HG02588 (cell line): ENCODE measurements around the gene PPP1R10.
"Not testable (repeated sequence)": the region's sequence is repeated elsewhere in the genome, so short reads cannot be mapped to it uniquely, and the experiment has no call there.

Experiments
- ATAC-seq: cut with Tn5 transposase; IDR thresholded peaks from one replicate; pipeline ENCODE4 v1.9.1; 2021; ENCODE audit warnings: mild to moderate bottlenecking, moderate library complexity; ENCODE audit not compliant: unreplicated experiment

The PPP1R10 gene

DNA sequence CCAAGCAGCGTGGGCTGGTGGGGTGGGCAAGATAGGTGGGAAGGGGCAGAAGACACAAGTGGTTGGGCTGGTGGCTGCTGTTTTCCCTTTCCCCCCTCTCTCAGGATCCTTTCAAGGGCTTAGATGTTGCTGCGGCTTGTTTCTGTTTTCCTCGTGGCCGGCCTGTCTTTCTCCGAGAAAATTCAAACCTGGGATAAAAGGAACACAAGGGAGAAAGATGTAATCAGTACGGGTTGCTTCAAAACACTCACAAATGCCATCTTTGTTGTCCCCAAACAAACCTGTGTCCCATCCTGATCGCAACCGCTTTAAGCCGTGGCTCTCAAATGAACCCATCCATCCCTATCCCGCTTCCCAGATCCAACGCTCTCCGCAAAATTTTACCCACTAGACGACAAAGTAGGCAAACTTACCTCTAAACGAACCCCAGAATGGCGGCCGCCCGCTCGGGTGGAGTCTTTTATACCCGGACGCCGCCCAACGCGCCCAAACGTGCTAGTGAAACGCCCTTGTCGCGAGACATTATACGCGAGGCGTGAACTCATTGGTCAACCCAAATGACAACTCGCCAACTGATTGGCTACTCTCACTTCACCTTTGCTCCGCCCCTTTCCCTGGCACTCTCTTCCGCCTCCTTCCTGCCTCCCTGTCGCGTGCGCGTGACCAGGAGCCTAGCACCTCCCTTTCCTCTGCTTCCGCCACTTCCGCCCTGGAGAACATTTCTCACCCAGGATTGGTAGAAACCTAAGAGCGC lies at the start of gene PPP1R10:
PPP1R10 (minus strand) TSS at position 433 of the 754 bp plus-strand sequence. CDS start 7,299 bp downstream, outside the sequence.
- peak; percentile 77 for ATAC-seq

DNA sequence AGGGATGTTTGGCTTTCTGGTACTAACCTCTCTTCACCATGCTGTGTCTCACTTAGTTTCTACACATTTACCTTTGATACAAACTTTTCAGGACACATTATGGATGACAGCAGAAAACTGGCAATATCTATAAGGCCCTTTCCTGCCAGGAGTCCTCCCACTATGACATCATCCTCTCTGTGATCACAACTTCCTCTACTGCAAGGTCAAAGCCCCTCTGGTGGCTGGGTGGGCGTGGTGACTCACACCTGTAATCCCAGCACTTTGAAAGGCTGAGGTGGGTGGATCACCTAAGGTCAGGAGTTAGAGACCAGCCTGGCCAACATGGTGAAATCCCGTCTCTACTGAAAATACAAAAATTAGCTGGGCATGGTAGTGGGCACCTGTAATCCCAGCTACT lies 49.3 kb upstream of the PPP1R10 start:
- not testable (repeated sequence) for ATAC-seq

DNA sequence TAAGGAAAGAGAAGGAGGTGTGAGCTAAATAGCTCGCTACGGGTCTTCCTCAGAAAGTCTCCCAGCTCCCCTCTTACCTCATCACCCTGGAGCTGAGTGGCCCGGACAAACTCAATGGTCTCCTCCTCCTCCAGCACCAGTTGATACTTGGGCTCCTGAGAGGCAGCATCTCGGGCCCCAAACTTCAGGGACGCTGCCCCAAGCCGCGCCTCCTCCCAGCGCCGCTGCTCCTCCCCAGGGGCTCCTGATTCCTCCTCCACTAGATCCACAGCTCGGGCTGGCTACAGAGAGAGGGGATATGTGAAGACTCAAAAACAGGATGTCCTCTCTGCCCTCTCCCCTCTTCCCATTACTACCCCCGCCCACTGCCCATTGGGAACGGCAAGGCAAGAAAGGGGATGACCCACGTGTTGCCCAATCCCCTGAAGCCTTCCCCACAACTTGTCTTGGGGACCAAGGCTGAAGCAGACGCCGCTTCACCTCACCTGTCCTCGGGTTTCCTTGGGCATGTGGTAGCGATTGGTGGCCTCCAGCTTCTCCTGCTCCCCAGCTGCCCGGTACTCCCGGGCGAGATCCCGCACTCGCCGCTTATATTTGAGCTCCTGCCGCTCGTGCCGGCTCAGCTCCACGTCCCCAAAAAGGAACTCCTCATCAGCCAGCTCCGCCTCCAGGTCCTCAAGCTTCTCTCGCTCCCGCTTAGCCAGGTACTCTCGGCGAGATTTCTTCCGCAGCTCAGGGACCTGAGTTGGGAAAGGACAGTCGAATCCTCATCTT lies 48.1 kb upstream of the PPP1R10 start:
- ATAC-seq = no peak

DNA sequence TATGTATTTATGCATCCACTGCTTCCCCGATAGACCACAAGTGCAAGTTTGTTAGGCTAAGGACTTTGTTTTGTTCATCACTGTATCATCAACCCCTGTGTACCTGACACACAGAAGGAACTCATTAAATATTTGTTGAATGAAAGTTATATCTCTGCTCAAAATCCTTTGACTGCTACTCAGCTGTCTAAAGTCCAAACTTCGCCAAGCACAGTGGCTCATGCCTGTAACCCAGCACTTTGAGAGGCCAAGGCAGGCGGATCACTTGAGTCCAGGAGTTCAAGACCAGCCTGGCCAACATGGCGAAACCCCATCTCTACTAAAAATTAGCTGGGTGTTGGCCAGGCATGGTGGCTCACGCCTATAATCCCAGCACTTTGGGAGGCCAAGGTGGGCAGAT lies 40.9 kb upstream of the PPP1R10 start:
- ATAC-seq = not testable (repeated sequence)

DNA sequence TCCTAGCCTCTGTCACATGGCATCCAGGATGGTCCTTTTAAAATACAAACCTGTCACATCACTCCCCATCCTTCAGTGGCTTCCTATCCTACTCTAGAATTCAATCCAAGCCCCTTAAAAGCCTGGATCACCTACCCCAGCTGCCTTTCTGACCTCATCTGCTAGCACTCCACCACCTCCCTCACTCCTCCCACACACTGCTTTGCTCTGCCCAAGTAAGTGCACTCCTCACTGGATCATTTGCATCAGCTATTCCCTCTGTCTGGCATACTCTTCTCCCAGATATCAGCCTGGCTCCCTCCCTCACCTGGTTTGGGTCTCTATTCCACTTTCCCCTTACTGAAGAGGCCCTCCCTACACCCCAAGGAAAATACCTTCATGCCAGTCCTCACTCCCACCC lies 40.4 kb upstream of the PPP1R10 start:
- ATAC-seq = no peak

DNA sequence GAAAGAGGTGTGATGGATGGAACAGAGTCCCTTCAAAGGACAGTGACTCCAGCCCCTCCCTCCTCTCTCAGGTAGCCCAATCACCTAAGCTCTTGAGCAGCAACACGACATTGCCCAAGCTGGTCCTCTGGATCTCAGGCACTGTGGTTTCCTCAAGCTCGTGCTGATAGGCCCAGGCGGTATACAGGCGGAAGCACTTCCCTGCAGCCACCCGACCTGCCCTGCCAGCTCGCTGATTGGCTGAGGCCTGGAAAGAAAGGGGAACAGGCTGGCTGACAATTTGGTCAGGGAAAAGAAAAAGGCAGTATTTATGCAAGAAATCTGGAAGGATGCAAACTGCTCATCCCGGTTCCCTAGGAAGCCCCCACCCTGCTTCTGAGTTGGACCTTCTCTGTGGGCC lies 39.5 kb upstream of the PPP1R10 start:
- no peak for ATAC-seq

DNA sequence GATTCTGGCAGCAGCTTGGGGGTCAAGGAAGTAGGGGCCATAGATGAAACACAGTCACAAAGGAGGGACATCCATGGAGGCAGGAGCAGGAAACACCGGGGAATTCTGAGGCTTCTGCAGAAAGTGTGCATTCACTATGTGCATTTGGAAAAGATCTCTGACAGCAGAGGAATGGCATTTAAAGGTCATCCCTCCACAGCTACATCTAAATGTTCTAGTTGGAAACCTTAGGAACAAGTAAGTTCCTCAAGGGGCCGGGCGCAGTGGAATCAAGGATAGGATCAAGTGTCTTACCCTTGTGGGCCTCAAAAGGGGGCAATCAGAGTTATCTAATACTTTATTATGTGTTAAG lies 38.7 kb upstream of the PPP1R10 start:
- ATAC-seq = no peak

DNA sequence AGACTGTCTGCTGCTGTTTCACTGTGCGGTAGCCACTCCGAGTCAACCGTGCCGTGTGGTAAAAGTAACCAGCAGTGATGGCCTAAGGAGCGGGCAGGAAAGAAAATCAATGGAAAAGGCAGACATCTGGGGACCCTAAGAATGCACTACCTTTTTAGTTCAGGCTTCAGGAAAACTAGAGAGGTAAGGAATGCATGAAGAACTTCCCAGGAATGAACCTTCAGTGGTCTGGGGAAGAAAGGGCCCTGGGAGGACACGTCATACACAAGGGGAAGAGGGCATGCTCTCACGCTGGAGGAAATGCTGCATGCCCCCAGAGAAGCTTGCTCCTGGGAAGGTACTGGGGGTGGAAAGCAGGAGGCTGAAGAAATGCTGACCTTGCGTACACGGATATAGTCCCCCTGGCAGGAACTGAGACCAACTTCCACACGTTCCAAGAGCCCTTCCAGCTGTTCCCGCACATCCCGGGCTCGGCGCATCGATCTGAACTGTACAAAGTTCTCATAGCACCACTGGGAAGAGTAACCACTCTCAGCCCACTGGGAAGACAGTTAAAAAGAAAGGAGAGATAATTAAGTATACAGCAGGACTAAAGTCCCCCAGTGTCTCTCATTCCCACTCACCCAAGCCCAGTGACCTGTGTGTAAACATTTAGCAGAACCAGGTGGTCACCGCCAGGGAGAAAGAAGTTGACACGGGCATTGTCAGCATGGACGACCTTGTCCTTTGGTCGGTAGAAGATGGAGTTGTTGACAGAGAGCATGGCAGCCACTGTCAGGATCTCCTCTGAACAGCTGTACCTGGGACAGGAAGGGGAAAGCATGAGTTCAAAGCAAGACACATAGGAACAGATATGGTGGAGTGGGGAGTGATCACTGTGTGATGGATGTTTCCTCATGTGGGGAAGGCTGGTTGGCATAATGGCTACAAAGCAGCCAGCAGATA lies 38.0 kb upstream of the PPP1R10 start:
- no peak for ATAC-seq

DNA sequence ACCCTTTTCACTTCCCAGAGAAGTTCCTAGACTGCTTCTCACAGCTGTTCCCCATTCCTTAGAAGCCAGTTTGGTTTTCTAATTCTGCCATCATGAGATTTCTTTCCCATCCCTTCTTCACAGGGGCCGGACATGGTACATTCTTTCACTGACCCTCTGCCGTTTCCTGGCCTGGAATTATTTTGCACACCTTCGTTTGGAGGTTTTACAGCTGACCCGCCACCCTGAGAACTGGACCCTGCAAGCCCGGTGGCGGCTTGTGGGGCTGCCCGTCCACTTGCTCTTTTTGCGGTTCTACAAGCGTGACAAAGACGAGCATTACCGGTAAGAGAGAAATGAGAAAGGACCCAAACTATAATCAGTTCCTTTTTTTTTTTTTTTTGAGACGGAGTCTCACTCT lies 34.1 kb upstream of the PPP1R10 start:
- ATAC-seq = no peak

DNA sequence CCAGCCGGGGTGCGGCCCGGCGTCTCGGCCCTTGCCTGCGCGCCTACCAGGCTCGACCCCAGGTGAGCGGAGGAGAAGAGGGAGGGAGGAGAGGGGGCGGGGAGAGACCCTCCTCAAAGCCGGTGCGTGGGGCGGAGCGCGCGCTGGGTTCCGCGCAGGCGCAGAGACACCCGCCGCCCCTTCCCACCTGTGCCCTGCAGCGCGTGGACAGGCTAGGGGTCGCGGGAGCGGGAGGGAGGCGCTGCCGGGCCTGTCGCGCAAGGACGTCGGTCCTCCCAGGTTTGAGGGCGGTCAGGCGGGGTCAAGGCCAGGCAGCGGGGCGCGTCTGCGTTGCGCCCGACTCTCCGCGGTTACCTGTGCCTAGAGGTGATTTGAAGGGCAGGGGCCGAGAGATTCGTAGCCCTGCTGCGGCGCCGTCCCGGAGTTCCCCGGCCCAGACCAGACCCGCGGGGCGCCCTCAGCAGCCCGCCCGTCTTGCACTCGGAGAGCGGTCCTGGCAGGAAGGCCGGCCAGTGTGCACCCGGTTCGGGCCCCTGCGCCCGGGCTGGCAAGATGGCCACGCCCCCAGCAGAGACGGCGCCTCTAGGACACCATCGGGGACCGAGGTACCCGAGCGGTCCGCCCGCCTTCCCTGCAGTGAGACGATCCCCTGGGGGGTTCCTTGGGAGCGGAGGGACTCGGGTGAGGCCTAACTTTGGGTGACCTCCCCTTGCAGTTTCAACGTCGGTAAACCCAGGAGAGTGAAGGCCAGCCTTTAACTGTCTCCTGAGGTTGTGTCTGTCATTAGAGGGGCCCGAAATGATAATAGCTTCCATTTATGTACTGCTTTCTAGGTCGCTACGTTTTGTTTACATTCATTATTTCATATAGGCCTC lies 30.4 kb upstream of the PPP1R10 start:
- ATAC-seq = peak; percentile 62

DNA sequence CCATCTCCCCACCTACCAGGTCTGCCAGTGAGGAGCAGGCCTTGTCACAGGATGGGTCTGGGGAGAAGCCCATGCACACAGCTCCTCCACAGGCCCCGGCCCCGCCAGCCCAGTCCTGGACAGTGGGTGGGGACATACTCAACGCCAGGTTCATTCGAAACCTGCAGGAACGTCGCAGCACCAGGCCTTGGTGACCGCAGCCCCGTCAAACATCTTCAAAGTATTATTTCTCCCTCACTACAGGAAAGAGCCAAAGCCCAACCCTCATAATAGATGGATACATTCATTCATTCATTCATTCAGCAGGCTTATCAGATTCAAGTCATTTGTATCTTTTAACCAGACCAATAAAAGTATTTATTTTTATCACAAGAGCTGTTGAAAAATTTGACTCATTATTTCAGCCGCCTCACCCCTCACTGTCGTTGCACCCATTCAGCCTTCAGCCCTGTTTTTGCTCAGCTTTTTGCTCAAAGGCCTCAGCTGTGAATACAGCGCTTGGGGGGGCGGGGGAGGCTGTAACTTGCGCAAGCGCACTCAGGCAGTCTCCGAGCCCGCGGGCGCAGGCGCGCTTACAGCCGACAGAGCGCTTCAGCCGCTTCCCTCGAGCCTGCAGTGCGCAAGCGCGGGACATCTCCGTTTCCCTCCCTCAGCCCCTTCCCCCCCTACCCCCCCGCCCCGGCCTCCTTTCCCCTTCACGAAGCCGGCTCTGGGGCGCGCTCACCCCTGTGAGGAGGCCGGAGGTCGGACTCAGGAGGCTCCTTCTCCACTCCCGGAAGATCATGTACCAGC lies 29.6 kb upstream of the PPP1R10 start, which contains the start of gene C6orf136:
C6orf136 (plus strand) TSS at position 684 of the 792 bp plus-strand sequence; CDS start at position 783, 99 bp downstream.
- peak; percentile 63 for ATAC-seq

DNA sequence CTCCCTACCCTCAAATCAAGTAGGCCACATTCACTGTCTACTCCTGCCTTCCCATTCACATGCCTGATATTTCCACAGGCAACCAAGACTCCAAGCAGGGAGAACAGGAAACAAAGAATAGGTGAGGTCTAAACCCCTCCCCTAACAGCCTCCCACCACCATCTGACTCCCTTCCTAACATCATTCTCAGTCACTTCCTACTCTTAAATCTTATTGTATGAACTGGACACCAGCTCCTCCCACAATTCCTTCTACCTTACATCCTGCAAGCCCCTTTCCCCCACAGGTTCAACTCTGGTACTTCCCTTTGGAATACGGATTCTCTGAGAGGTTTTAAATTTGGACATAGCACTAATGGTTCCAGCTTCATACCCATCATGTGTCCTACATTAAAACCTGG lies 28.9 kb upstream of the PPP1R10 start:
- ATAC-seq = no peak

DNA sequence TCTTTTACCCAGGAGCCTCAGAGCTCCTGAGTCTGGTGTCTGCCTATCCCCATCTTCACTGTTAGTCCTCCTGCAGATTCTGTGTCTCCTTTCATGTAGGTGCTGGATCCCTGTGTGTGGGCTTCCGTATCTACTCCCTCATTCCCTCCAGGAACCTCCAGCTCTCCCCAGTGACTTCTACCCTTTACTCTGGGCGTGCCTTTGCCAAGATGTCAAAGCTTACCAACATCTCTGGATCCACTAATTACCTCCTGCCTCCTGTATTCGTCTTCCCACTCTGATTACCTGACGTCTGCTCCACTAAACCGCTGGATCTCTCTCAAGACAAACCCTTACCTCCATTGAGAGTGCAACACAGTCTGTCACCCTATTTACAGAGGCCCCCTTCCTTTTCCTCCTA lies 27.7 kb upstream of the PPP1R10 start:
- ATAC-seq = no peak

DNA sequence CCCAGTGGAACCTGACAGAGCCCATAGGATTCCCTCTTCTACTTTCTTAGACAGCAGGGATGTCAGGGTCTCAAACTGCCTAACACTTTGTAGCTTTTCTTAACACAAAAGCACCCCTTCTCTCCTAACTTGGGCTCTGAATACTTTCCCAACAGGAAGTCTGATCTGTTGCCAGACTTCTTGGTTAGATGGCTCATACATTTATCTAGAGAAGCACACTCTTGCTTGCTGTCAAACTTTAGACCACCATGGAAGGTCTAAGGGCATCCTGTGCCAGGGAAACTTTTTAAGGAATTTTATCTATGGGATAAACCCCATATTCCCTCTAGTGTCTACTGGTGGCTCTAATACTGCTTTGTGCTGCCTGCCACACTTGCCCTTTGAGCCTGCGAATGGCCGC lies 26.6 kb upstream of the PPP1R10 start:
- ATAC-seq = no peak

DNA sequence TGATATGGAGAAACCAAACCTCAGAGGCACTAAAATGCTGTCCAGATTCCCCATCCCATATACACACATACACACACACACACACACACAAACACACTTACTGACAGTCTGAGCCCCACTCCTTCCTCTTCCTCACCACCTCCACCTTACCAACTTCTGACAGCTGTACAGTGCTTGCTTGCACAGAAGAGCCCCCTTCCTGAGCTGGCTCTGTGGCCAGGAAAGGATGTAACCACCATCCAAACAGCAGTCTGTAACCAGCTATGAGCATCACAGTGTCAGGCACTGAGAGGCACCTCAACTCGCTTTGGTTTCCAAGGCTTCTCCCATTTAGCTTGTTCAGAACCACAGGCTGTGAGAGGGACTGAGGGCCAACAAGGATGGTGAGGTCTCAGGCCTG lies 24.0 kb upstream of the PPP1R10 start:
- no peak for ATAC-seq

DNA sequence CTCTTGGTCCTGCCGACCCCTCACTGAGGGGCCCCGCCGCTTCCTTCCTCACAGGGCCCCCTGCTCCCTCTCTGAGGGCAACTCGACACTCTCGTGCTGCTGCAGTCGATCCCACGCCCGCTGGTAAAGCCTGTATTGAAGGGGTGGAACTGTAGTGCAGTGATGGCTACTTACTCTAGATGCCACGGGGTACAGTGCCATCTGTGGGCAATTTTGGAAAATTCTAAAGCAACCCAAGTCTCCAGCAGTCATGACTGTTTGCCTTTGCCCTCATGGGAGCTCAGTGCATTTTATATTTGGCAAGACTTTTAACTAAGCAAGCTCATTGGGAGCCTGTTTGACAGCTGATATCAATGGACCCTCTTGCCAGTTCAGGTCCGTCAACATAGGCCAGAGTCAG lies 23.4 kb upstream of the PPP1R10 start:
- ATAC-seq = no peak

DNA sequence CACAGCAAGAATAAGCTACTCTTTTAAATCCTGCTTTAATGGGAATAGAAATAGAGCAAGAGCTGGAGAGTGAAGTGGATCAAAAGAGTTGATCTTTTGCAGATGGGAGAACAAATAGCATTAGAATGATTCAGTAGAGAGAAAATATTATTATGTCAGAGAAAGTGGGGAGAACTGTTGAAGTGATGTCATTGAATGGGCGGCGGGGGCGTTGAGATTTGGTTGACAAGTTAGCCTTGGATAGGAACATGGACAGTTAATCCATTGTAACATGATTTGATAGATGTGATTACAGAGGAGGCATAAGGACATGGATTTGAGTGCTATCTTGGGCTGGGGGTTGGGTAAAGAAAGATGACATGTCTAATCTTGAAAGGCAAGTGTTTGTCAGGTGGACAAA lies 18.8 kb upstream of the PPP1R10 start:
- no peak for ATAC-seq

DNA sequence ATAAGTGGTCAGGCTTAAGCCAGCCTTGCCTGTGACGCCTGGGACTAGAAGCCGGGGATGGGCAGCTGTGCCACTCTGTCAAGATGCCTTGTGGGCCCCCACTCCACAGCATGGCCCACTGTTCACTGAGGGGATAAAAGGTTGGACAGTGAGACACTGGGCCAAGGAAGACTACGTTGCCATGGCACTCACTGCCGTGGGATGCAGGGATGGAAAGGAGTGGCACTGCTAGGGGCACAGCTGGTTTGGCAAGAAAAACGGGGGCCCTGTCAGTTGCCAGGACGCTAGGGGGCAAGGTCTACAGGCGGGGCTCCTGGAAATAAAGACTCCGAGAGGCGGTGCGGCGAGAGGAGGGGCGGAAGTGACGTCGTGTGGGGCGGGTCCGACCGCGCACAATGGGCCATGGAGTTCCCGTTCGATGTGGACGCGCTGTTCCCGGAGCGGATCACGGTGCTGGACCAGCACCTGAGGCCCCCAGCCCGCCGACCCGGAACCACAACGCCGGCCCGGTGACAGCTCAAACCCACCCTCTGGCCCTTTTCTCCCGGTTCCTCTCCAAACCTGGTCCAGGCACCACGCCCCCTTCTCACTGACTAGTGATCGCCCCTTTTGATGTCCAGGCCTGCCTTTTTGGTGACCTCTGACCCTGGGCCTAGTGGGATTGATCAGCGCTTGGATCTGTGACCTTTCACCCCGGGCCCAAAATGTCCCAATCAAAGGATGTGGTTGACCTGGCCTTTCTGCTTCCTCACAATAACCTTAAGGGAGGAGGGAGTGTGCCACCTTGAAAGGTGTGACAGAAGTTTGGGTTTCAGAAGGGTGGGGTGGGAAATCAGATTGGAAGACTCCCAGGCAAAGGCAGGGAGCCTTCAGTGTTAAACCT lies 9.7 kb upstream of the PPP1R10 start, which contains the start of gene ATAT1:
ATAT1 (plus strand) TSS at position 391 of the 883 bp plus-strand sequence.
- peak; percentile 86 for ATAC-seq
